HepG2 (cell line): ENCODE data around the gene DNAJC12. TPM values are rescaled to one million over a fixed set of nuclear protein-coding genes. Genes with fewer than 3 reads are reported as not detected.

ENCODE experiments used
- ATAC-seq: fragments of 200-7000 bp; cut with Tn5 transposase; 3 replicates; pipeline ENCODE4 v1.9.1; 2020; ENCODE audit warnings: mild to moderate bottlenecking, moderate library complexity
- BruUV-seq: library from RNA; stranded (reverse); fragments of 400-500 nt; replicated peaks from 2 replicates; lab custom pipeline; 2021; lab: Mats Ljungman, UMichigan
- CTCF ChIA-PET: fragments of 300-600 bp; formaldehyde crosslinking; extraction: SDS; loops from one replicate; lab custom pipeline; 2021; ENCODE audit warnings: low total read pairs, inconsistent platforms, low intra/inter-chr PET ratio; lab: Yijun Ruan, JAX
- POLR2A ChIA-PET: fragments of 350-600 bp; sonication (Branson Sonifier 250); formaldehyde crosslinking; loops from one replicate; lab custom pipeline; 2020; ENCODE audit warnings: antibody characterized with exemption, inconsistent platforms; lab: Yijun Ruan, JAX
- DNase-seq: peaks from one replicate; pipeline ENCODE4 v3.0.0-alpha.2; 2015; ENCODE audit warnings: low spot score
- FAIRE-seq: peaks from 3 replicates; lab custom pipeline; 2011; peaks lifted over from hg19 to GRCh38; lab: Jason Lieb, UNC
- H2AFZ ChIP-seq: one replicate; pipeline ENCODE4 v1.6.1; 2011; ENCODE audit warnings: low read length, inconsistent platforms
- H3K27ac ChIP-seq: fragments of 300-600 bp; 3 replicates; pipeline ENCODE4 v1.8.0; 2011; ENCODE audit warnings: mixed run types, mild to moderate bottlenecking, mixed read lengths, low read length, inconsistent platforms; ENCODE audit not compliant: insufficient read depth; ENCODE audit errors: extremely low read length
- H3K27me3 ChIP-seq, 2 experiments: fragments of 200-600 bp in 1 of 2; 2 replicates in 1 of 2; 3 replicates in 1 of 2; pipeline versions ENCODE4 v1.6.0 to v1.8.0; 2011; ENCODE audit warnings: low read length in 2 of 2, mild to moderate bottlenecking in 2 of 2, moderate library complexity in 2 of 2, inconsistent platforms in 1 of 2; ENCODE audit not compliant: insufficient read depth in 2 of 2, control insufficient read depth in 1 of 2
- H3K36me3 ChIP-seq, 2 experiments: fragments of 200-600 bp in 1 of 2; replicated peaks in 1 of 2; 2 replicates in 1 of 2; 3 replicates in 1 of 2; pipeline versions ENCODE4 v1.5.1 to v1.8.0; 2011; ENCODE audit warnings: low read length in 2 of 2, inconsistent platforms in 1 of 2; ENCODE audit not compliant: insufficient read depth in 2 of 2, control insufficient read depth in 1 of 2
- H3K4me1 ChIP-seq: 2 replicates; pipeline ENCODE4 v1.5.1; 2012; ENCODE audit warnings: low read length, inconsistent platforms; ENCODE audit not compliant: insufficient read depth
- H3K4me2 ChIP-seq: 2 replicates; pipeline ENCODE4 v1.6.0; 2011; ENCODE audit warnings: low read depth, low read length, inconsistent platforms
- H3K4me3 ChIP-seq, 3 experiments: fragments of 200-600 bp in 1 of 3; sonication (generic), shearing (Covaris generic) in 1 of 3; replicated peaks in 1 of 3; 2 replicates each; pipeline ENCODE4 v1.5.1; 2011 to 2016; ENCODE audit warnings: low read length in 3 of 3, inconsistent platforms in 2 of 3, low read depth in 2 of 3, mild to moderate bottlenecking in 2 of 3, control low read depth in 1 of 3, mixed read lengths in 1 of 3; ENCODE audit not compliant: insufficient read depth in 1 of 3
- H3K79me2 ChIP-seq: one replicate; pipeline ENCODE4 v1.6.1; 2011; ENCODE audit warnings: low read length, inconsistent platforms; ENCODE audit not compliant: insufficient read depth
- H3K9ac ChIP-seq: 2 replicates; pipeline ENCODE4 v1.6.0; 2011; ENCODE audit warnings: mild to moderate bottlenecking, low read depth, low read length, inconsistent platforms; ENCODE audit not compliant: insufficient read depth
- H3K9me3 ChIP-seq: 2 replicates; pipeline ENCODE4 v1.5.1; 2012; ENCODE audit warnings: mild to moderate bottlenecking, low read length
- H4K20me1 ChIP-seq: 2 replicates; pipeline ENCODE4 v1.6.0; 2011; ENCODE audit warnings: inconsistent platforms, mild to moderate bottlenecking, low read length, moderate library complexity; ENCODE audit not compliant: insufficient read depth
- JUND ChIP-seq: sonication (generic); formaldehyde crosslinking; IDR thresholded peaks from 2 replicates; pipeline ENCODE4 v1.8.0; 2022; ENCODE audit warnings: mild to moderate bottlenecking, missing genetic modification reagents
- KDM3A ChIP-seq: IDR thresholded peaks from 2 replicates; pipeline ENCODE4 v1.6.1; 2018; ENCODE audit warnings: low read depth, missing compliant biosample characterization
- MED13 ChIP-seq: sonication (generic); formaldehyde crosslinking; IDR thresholded peaks from 2 replicates; pipeline ENCODE4 v1.5.0; 2020; ENCODE audit warnings: missing genetic modification reagents
- NCOA2 ChIP-seq: sonication (generic); formaldehyde crosslinking; IDR thresholded peaks from 2 replicates; pipeline ENCODE4 v1.8.0; 2022; ENCODE audit warnings: inconsistent platforms
- NFIC ChIP-seq: IDR thresholded peaks from 2 replicates; pipeline ENCODE4 v1.6.1; 2012; ENCODE audit warnings: mild to moderate bottlenecking, low read length, inconsistent platforms
- PPARG ChIP-seq: conservative IDR thresholded peaks from 2 replicates; pipeline ENCODE4 v1.6.1; 2016; ENCODE audit warnings: missing biosample characterization, missing genetic modification reagents
- TP53 ChIP-seq: sonication (generic); formaldehyde crosslinking; conservative IDR thresholded peaks from 2 replicates; pipeline ENCODE4 v1.4.0; 2020; ENCODE audit warnings: missing genetic modification reagents
- ZFX ChIP-seq: sonication (generic); formaldehyde crosslinking; IDR thresholded peaks from 2 replicates; pipeline ENCODE4 v1.4.0; 2020; ENCODE audit warnings: mild to moderate bottlenecking, low read depth, missing genetic modification reagents, moderate library complexity
- ZNF34 ChIP-seq: sonication (generic); formaldehyde crosslinking; IDR thresholded peaks from 2 replicates; pipeline ENCODE4 v1.4.0; 2020; ENCODE audit warnings: mild to moderate bottlenecking, missing genetic modification reagents, borderline replicate concordance
- ZNF614 ChIP-seq: IDR thresholded peaks from 2 replicates; pipeline ENCODE4 v1.6.1; 2018; ENCODE audit warnings: missing biosample characterization, missing genetic modification reagents, inconsistent platforms, borderline replicate concordance
- ZNF629 ChIP-seq: sonication (generic); formaldehyde crosslinking; conservative IDR thresholded peaks from 2 replicates; pipeline ENCODE4 v1.5.0; 2020; ENCODE audit warnings: missing genetic modification reagents
- ZNF776 ChIP-seq: sonication (generic); formaldehyde crosslinking; IDR thresholded peaks from 2 replicates; pipeline ENCODE4 v1.4.0; 2020; ENCODE audit warnings: mild to moderate bottlenecking, missing genetic modification reagents
- WGBS: methylation state at CpG from one replicate; pipeline ENCODE4 v1.1.6; 2017; ENCODE audit warnings: low lambda C conversion rate; 5-methylcytosine and 5-hydroxymethylcytosine counted together
- in situ Hi-C: cut with HindIII; loops from 2 replicates; pipeline ENCODE4 v1.10.0; 2017; ENCODE audit warnings: low pct_unique_long_range_greater_than_20kb; ENCODE audit not compliant: extremely low pct_ligation_motif_present
- intact Hi-C: fragments of 100-400 bp; cut with micrococcal nuclease; formaldehyde crosslinking; loops from one replicate; pipeline ENCODE4 v1.10.0; 2022; ENCODE audit not compliant: unreplicated experiment
- polyA plus RNA-seq, 8 experiments: library from polyadenylated mRNA; depleted of rRNA in 3 of 8; stranded (reverse) in 7 of 8; unstranded in 1 of 8; fragments of >200 nt; fragmentation: Illumina TruSeq in 4 of 8; extraction: Trizol in 4 of 8; gene quantifications; 2 replicates each; pipeline versions ENCODE4 v1.2.1 to v1.2.3, GENCODE V29; 2011 to 2016; ENCODE audit warnings: low read depth in 4 of 8, missing spikeins in 1 of 8, mixed read lengths in 1 of 8; ENCODE audit not compliant: insufficient read depth in 1 of 8
- total RNA-seq, 5 experiments: library from RNA; depleted of rRNA; stranded (reverse); fragments of >200 nt; fragmentation: Illumina TruSeq; extraction: Trizol; gene quantifications; 2 replicates each; pipeline ENCODE4 v1.2.3, GENCODE V29; 2016; ENCODE audit warnings: low read depth in 1 of 5
- TF ChIP-seq, protein P1 (sequence below): sonication (generic); formaldehyde crosslinking; IDR thresholded peaks from 2 replicates; pipeline ENCODE4 v1.5.1; 2020; ENCODE audit warnings: mild to moderate bottlenecking, missing genetic modification reagents, borderline replicate concordance
- TF ChIP-seq, protein P2 (sequence below): sonication (generic); formaldehyde crosslinking; IDR thresholded peaks from 2 replicates; pipeline ENCODE4 v1.9.0; 2021; ENCODE audit warnings: missing genetic modification reagents, mild to moderate bottlenecking, borderline replicate concordance
- TF ChIP-seq, protein P3 (sequence below): sonication (generic); formaldehyde crosslinking; IDR thresholded peaks from 2 replicates; pipeline ENCODE4 v1.5.1; 2020; ENCODE audit warnings: mild to moderate bottlenecking, missing genetic modification reagents, borderline replicate concordance

Gene DNAJC12
- total and polyA plus RNA-seq, 2 of the 13 experiments (the other 11 are each of a cell fraction or from before 2014, with no cell fraction given): 11.6 to 43.9 TPM

DNA sequence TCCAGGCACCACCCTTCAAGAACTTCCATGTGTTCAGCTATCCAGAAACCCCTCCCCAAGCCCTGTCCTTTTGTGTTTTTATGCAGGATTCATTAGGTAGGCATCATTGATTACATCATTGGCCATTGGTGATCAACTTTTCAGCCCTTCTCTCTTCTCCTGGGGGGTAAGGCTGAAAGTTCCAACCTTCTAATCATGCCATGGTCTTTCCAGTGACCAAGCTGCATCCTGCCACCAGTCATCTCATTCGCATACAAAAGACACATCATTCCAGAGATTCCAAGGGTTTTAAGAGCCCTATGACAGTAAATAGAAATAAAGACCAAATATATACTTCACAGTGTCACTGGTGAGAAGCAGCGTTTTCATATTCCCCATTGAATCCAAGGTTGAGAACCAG is 48.2 kb downstream of the DNAJC12 start:
- no peaks in the 10 kb centered on the region for H3K27me3 ChIP-seq
- no peaks in the 10 kb centered on the region for H3K36me3 ChIP-seq
- H2AFZ ChIP-seq: no peak overlapping the region
- H3K4me2 ChIP-seq: no peak overlapping the region
- H3K4me3 ChIP-seq: no peak overlapping the region
- FAIRE-seq (no peak), DNase-seq (no peak), ATAC-seq (no peak)
- POLR2A ChIA-PET: no interaction called here
- CTCF ChIA-PET: no interaction called here
- TF ChIP-seq ZFX (CRISPR knock-in tag): no peak
- TF ChIP-seq KDM3A (CRISPR knock-in tag): no peak
- TF ChIP-seq NFIC: no peak
- TF ChIP-seq, protein P1, sequence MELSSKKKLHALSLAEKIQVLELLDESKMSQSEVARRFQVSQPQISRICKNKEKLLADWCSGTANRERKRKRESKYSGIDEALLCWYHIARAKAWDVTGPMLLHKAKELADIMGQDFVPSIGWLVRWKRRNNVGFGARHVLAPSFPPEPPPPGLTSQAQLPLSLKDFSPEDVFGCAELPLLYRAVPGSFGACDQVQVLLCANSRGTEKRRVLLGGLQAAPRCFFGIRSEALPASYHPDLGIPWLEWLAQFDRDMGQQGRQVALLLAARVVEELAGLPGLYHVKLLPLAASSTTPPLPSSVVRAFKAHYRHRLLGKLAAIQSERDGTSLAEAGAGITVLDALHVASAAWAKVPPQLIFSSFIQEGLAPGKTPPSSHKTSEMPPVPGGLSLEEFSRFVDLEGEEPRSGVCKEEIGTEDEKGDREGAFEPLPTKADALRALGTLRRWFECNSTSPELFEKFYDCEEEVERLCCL (CRISPR knock-in tag): no peak
- TF ChIP-seq, protein P2, sequence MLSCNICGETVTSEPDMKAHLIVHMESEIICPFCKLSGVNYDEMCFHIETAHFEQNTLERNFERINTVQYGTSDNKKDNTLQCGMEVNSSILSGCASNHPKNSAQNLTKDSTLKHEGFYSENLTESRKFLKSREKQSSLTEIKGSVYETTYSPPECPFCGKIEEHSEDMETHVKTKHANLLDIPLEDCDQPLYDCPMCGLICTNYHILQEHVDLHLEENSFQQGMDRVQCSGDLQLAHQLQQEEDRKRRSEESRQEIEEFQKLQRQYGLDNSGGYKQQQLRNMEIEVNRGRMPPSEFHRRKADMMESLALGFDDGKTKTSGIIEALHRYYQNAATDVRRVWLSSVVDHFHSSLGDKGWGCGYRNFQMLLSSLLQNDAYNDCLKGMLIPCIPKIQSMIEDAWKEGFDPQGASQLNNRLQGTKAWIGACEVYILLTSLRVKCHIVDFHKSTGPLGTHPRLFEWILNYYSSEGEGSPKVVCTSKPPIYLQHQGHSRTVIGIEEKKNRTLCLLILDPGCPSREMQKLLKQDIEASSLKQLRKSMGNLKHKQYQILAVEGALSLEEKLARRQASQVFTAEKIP (CRISPR knock-in tag): no peak
- no peak for TF ChIP-seq NCOA2
- TF ChIP-seq ZNF614: no peak
- TF ChIP-seq, protein P3, sequence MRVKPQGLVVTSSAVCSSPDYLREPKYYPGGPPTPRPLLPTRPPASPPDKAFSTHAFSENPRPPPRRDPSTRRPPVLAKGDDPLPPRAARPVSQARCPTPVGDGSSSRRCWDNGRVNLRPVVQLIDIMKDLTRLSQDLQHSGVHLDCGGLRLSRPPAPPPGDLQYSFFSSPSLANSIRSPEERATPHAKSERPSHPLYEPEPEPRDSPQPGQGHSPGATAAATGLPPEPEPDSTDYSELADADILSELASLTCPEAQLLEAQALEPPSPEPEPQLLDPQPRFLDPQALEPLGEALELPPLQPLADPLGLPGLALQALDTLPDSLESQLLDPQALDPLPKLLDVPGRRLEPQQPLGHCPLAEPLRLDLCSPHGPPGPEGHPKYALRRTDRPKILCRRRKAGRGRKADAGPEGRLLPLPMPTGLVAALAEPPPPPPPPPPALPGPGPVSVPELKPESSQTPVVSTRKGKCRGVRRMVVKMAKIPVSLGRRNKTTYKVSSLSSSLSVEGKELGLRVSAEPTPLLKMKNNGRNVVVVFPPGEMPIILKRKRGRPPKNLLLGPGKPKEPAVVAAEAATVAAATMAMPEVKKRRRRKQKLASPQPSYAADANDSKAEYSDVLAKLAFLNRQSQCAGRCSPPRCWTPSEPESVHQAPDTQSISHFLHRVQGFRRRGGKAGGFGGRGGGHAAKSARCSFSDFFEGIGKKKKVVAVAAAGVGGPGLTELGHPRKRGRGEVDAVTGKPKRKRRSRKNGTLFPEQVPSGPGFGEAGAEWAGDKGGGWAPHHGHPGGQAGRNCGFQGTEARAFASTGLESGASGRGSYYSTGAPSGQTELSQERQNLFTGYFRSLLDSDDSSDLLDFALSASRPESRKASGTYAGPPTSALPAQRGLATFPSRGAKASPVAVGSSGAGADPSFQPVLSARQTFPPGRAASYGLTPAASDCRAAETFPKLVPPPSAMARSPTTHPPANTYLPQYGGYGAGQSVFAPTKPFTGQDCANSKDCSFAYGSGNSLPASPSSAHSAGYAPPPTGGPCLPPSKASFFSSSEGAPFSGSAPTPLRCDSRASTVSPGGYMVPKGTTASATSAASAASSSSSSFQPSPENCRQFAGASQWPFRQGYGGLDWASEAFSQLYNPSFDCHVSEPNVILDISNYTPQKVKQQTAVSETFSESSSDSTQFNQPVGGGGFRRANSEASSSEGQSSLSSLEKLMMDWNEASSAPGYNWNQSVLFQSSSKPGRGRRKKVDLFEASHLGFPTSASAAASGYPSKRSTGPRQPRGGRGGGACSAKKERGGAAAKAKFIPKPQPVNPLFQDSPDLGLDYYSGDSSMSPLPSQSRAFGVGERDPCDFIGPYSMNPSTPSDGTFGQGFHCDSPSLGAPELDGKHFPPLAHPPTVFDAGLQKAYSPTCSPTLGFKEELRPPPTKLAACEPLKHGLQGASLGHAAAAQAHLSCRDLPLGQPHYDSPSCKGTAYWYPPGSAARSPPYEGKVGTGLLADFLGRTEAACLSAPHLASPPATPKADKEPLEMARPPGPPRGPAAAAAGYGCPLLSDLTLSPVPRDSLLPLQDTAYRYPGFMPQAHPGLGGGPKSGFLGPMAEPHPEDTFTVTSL (CRISPR knock-in tag): no peak
- no peak for TF ChIP-seq PPARG (CRISPR knock-in tag)
- TF ChIP-seq ZNF776 (CRISPR knock-in tag): no peak
- no peak for TF ChIP-seq MED13 (CRISPR knock-in tag)
- TF ChIP-seq TP53 (CRISPR knock-in tag): no peak
- no peak for TF ChIP-seq ZNF629 (CRISPR knock-in tag)
- no peak for TF ChIP-seq JUND (CRISPR knock-in tag)
- TF ChIP-seq ZNF34: no peak
- no peaks in the 10 kb centered on the region for H3K9me3 ChIP-seq
- H3K4me1 ChIP-seq: peaks cover 37% of the 10 kb centered on the region
- BruUV-seq: no TSS peak
- no peaks in the 10 kb centered on the region for H3K79me2 ChIP-seq
- no peaks in the 10 kb centered on the region for H4K20me1 ChIP-seq
- no peak overlapping the region for H3K9ac ChIP-seq
- 92% methylated on average over 2 of the region's 2 CpGs for WGBS
- in situ Hi-C loops (loop anchor here (5.0 kb wide), 1 partner anchor 63 kb away; no protein-coding TSS in a partner anchor), intact Hi-C loops (loop anchor here (2.0 kb wide), 1 partner anchor 419 kb away; no protein-coding TSS in a partner anchor)
- no peak overlapping the region for H3K27ac ChIP-seq
